Measurements from ENCODE around the gene HOXB9.

HOXB9 gene

DNA sequence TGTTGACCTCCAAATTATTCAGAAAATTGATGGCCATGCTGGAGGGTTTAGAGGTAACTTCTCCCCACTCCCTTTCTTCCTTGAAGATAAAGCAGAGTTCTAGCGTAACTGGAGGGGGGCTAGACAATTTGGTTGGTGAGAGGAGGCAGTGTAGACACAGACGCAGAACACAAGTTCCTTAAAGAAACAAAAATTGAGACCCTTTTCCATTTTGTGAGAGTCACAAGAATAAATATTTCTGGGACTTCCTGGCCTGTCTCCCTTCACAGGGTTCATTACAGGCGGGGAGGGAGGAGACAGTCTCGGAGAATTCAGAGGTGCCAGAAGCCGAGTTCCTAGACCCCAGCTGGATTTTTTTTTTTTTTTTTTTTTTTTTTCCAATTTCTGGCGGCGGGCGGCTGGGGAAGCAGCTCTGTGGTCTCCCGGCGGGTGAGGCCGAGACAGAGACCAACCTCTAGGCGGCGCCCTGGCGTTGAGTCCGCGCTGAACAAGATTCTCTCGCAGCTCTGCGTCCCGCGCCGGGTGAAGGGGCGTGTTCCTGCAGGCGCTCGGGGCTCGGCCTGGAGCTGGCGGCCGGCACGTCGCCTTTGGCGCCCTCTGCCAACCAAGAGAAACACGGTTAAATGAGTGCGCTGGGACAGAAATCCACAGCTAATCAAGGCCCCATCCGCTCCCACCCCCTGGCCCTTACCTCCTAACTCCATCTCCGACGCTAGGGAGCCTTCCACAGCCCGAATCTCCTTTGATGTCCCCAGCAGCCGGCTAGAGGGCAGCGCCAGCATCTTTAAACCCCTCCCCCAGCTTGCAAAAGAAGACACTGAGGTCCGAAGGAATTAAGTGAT, 10.2 kb upstream of the HOXB9 start:
- peak; percentile 97 for DNase-seq
- peaks cover 18% of the 10 kb centered on the region for H3K9me3 ChIP-seq (ENCODE audit: severe bottlenecking)
- no peaks in the 10 kb centered on the region for H3K36me3 ChIP-seq

DNA sequence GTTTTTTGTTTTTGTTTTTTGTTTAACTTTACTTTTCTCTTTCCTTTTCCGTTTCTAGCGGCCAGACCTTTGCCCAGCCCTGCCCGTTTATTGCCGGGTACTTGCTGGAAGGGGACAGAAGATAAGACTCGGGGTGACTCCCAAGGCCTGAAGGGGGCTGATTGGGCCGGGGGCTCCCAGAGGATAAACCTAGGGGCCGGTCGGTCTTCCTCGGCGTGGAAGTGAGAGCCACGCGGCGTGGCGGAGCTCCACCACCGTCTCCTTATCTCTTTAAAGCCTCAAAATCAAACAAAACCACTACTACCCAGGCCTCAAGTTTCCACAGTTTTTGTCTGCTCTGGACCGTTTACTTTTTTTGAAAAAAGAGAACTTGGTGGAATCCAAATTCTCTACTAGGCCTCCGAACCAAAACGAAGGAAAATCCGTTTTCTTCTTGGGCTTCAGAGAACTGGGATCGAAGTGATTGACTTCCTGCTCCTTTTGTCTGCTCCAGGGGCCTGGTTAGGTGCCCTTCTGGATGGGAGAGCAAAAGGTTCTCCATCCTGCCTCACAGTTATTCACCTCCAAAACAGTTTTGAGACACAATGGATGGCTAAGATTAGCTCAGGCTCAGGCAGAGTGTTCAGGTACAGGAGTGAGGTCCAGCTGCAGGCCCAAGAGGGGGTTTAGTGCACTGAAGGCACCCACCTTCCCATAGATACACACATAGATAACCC, 8.5 kb upstream of the HOXB9 start:
- H3K36me3 ChIP-seq, result no peaks in the 10 kb centered on the region
- no peak overlapping the region for H3K27ac ChIP-seq
- no peak for DNase-seq
- TF ChIP-seq, protein P1, sequence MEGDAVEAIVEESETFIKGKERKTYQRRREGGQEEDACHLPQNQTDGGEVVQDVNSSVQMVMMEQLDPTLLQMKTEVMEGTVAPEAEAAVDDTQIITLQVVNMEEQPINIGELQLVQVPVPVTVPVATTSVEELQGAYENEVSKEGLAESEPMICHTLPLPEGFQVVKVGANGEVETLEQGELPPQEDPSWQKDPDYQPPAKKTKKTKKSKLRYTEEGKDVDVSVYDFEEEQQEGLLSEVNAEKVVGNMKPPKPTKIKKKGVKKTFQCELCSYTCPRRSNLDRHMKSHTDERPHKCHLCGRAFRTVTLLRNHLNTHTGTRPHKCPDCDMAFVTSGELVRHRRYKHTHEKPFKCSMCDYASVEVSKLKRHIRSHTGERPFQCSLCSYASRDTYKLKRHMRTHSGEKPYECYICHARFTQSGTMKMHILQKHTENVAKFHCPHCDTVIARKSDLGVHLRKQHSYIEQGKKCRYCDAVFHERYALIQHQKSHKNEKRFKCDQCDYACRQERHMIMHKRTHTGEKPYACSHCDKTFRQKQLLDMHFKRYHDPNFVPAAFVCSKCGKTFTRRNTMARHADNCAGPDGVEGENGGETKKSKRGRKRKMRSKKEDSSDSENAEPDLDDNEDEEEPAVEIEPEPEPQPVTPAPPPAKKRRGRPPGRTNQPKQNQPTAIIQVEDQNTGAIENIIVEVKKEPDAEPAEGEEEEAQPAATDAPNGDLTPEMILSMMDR (IDR thresholded peaks at IDR 0.05; ENCODE audit: low read depth, low read length), result no peak
- no peak overlapping the region for H3K4me3 ChIP-seq (ENCODE audit: low read depth, low read length)
- H3K27me3 ChIP-seq (ENCODE audit: insufficient read depth, low read depth, severe bottlenecking), result peaks cover 98% of the 10 kb centered on the region
- H3K9me3 ChIP-seq (ENCODE audit: severe bottlenecking), result peaks cover 18% of the 10 kb centered on the region

More for the DNA sequence above, 10.2 kb upstream of the HOXB9 start:
- H3K27ac ChIP-seq, result no peak overlapping the region
- TF ChIP-seq, protein P1 (IDR thresholded peaks at IDR 0.05; ENCODE audit: low read depth, low read length), result peak; percentile 87
- H3K27me3 ChIP-seq (ENCODE audit: insufficient read depth, low read depth, severe bottlenecking), result peaks cover 98% of the 10 kb centered on the region
- H3K4me3 ChIP-seq (ENCODE audit: low read depth, low read length), result peak overlapping the region; percentile 4

DNA sequence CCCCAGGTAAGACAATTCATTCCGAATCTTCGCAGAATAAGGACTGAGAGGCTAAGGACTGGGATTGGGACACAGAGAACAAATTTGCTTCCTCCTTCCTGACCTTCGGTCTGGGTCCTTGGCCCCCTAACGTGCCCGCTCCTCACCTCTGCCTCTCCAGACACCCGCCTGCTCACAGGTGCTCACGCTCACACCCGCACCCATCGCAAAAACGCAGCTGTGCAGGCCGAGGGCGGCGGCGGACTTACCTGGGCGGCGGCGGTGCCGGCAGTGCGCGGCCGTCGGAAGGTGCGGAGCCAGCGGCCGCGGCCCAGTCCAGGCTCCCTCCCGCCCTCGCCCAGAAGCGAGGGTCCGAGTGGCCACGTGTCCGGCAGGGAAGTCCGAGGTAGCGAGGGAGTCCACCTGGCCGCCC, 7.1 kb upstream of the HOXB9 start:
- Histone ChIP-seq H3K27ac (no peak overlapping the region), H3K4me3 (ENCODE audit: low read depth, low read length) (no peak overlapping the region), H3K27me3 (ENCODE audit: insufficient read depth, low read depth, severe bottlenecking) (peaks cover 98% of the 10 kb centered on the region), H3K36me3 (no peaks in the 10 kb centered on the region), H3K9me3 (ENCODE audit: severe bottlenecking) (peaks cover 18% of the 10 kb centered on the region)
- TF ChIP-seq, protein P1 (IDR thresholded peaks at IDR 0.05; ENCODE audit: low read depth, low read length), result no peak
- DNase-seq, result no peak

DNA sequence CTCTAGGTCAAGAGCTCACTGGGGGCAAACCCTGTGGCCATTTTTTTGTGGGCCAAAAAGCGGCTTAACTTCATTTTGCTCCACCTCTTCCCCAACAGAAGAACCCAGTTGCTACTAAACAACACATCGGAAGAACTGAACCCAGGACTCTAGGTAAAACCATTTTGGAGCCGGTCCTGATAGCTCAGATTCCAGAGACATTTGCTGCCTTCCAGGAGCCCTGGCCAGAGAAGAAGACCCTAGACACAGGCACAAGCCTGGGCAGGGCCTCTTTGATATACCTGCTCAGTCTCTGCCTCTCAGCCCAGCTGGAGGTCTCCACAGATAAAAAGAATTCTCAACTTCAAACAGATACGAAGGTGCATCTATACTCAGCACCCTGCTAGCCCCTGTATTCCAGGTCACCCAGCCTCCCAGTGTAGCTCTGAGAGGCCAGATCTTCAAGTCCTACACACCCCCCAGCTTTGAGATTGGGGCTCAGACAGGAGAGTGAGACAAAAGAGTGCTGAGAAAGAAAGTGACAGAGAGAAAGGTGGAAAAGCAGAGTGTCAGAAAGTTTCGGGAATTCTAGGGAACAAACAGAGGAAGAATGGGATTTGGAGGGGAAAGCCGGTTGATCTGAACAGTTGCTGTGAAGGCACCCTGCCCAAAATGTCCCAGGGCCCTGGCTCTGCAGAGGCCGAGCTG, 6.6 kb upstream of the HOXB9 start:
- Histone ChIP-seq H3K27me3 (ENCODE audit: insufficient read depth, low read depth, severe bottlenecking) (peaks cover 98% of the 10 kb centered on the region), H3K9me3 (ENCODE audit: severe bottlenecking) (peaks cover 18% of the 10 kb centered on the region), H3K36me3 (no peaks in the 10 kb centered on the region), H3K27ac (no peak overlapping the region), H3K4me3 (ENCODE audit: low read depth, low read length) (no peak overlapping the region)
- TF ChIP-seq, protein P1 (IDR thresholded peaks at IDR 0.05; ENCODE audit: low read depth, low read length), result no peak
- no peak for DNase-seq

DNA sequence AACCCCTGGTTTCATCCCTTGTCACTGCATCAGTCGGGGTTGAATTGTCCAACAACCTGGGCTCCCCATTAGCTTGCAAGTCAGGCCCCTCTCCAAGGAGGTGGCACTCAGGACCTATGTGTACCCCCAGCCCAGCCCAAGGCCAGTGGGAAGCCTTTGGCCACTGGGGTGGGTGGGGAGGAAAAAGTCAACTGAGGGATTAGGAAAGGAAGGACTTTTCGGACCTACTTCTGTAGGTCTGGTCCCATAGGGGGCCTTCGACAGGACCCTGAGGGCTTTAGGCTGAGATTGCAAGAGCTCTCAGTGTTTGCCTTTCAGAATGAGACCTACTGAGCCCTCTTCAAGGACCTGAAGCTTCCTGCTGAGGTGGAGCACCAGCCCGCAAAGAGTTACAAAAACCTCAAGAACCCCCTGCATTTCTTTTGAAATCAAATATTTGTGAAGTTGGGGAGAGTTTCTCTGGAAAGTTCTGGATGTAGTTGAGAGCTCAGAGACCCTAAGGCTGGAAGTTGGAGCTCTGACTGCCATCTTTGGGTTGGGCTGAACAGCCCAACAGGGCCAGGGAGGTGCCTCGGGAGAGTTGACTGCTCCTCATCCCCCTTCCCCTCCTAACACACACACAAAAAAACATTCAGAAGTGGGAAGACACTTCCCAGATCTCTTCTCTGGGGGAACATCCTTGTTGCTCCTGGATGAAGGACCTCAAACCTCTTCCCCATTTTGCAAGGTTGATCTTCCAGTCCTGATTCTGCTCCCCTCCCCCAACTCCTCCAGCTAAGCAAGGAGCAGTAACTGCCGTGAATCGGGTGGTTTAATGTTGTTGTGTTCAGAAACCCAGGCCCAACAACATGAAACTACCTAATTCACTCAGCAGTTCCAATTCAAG, 5.8 kb upstream of the HOXB9 start:
- no peaks in the 10 kb centered on the region for H3K36me3 ChIP-seq
- no peak for DNase-seq
- peaks cover 18% of the 10 kb centered on the region for H3K9me3 ChIP-seq (ENCODE audit: severe bottlenecking)
- H3K27ac ChIP-seq, result no peak overlapping the region
- TF ChIP-seq, protein P1 (IDR thresholded peaks at IDR 0.05; ENCODE audit: low read depth, low read length), result no peak
- H3K27me3 ChIP-seq (ENCODE audit: insufficient read depth, low read depth, severe bottlenecking), result peaks cover 98% of the 10 kb centered on the region
- H3K4me3 ChIP-seq (ENCODE audit: low read depth, low read length), result no peak overlapping the region
